Hepatocyte (in vitro differentiated cells): ENCODE measurements around the gene ACAD9. TPM values are rescaled to one million over a fixed set of nuclear protein-coding genes. Genes with fewer than 3 reads are reported as not detected.

Experiments
- DNase-seq: peaks from one replicate; pipeline ENCODE4 v3.0.0-alpha.2; 2016; ENCODE audit warnings: low spot score
- H2AFZ ChIP-seq: fragments of 200-600 bp; sonication (generic); 2 replicates; pipeline ENCODE4 v1.6.0; 2016; ENCODE audit warnings: antibody characterized with exemption, mild to moderate bottlenecking
- H3K27ac ChIP-seq: fragments of 200-600 bp; sonication (generic); 2 replicates; pipeline ENCODE4 v1.5.1; 2016; ENCODE audit warnings: mild to moderate bottlenecking
- H3K27me3 ChIP-seq: fragments of 200-600 bp; sonication (generic); 2 replicates; pipeline ENCODE4 v1.6.1; 2016
- H3K36me3 ChIP-seq: fragments of 200-600 bp; sonication (generic); replicated peaks from 2 replicates; pipeline ENCODE4 v1.5.1; 2016; ENCODE audit warnings: low read depth; ENCODE audit not compliant: insufficient read depth
- H3K4me1 ChIP-seq: fragments of 200-600 bp; sonication (generic); 2 replicates; pipeline ENCODE4 v1.5.1; 2016; ENCODE audit warnings: mild to moderate bottlenecking, moderate library complexity; ENCODE audit not compliant: insufficient read depth
- H3K4me2 ChIP-seq: fragments of 200-600 bp; sonication (generic); 2 replicates; pipeline ENCODE4 v1.6.0; 2016
- H3K4me3 ChIP-seq: fragments of 200-600 bp; sonication (generic); 2 replicates; pipeline ENCODE4 v1.5.1; 2016; ENCODE audit warnings: mild to moderate bottlenecking
- H3K79me2 ChIP-seq: fragments of 200-600 bp; sonication (generic); 2 replicates; pipeline ENCODE4 v1.6.0; 2017; ENCODE audit warnings: mild to moderate bottlenecking
- H3K9me2 ChIP-seq: fragments of 200-600 bp; sonication (generic); replicated peaks from 2 replicates; pipeline ENCODE4 v1.6.0; 2017; ENCODE audit warnings: mild to moderate bottlenecking; ENCODE audit not compliant: insufficient read depth
- H3K9me3 ChIP-seq: fragments of 200-600 bp; sonication (generic); 2 replicates; pipeline ENCODE4 v1.5.1; 2016; ENCODE audit warnings: low read depth, mild to moderate bottlenecking
- H4K20me1 ChIP-seq: fragments of 200-600 bp; sonication (generic); 2 replicates; pipeline ENCODE4 v1.6.0; 2016; ENCODE audit warnings: mild to moderate bottlenecking; ENCODE audit not compliant: insufficient read depth, poor library complexity, severe bottlenecking
- CTCF ChIP-seq: fragments of 200-600 bp; sonication (generic); IDR thresholded peaks from 2 replicates; pipeline ENCODE4 v1.5.1; 2016; ENCODE audit warnings: antibody characterized with exemption, mild to moderate bottlenecking; ENCODE audit not compliant: poor library complexity
- EZH2 ChIP-seq: fragments of 200-600 bp; sonication (generic); IDR thresholded peaks from 2 replicates; pipeline ENCODE4 v1.6.1; 2016; ENCODE audit warnings: antibody characterized with exemption, mild to moderate bottlenecking, borderline replicate concordance
- EZH2phosphoT487 ChIP-seq: fragments of 200-600 bp; sonication (generic); IDR thresholded peaks from one replicate; pipeline ENCODE4 v1.6.1; 2018; ENCODE audit warnings: antibody characterized with exemption, mild to moderate bottlenecking, low read depth, moderate library complexity; ENCODE audit not compliant: unreplicated experiment, severe bottlenecking
- WGBS: methylation state at CpG from one replicate; pipeline ENCODE4 v1.1.6; 2016; ENCODE audit warnings: low lambda C conversion rate; ENCODE audit errors: missing lambda C conversion rate; 5-methylcytosine and 5-hydroxymethylcytosine counted together
- polyA plus RNA-seq: library from polyadenylated mRNA; unstranded; fragments of >200 nt; fragmentation: Nextera tagmentation; extraction: Ambion mirVana; gene quantifications from 2 replicates; pipeline ENCODE4 v1.2.1, GENCODE V29; 2016
- total RNA-seq: library from RNA; depleted of rRNA; stranded (reverse); fragments of >200 nt; gene quantifications from 2 replicates; pipeline ENCODE4 v1.2.3, GENCODE V29; 2014

The ACAD9 gene
- total and polyA plus RNA-seq, 2 experiments from 2014 or later, result 32.0 to 33.8 TPM

GRCh38 chr3:128906804-128907525 lies 27.5 kb downstream of the ACAD9 start:
- H3K9me3 ChIP-seq, result no peaks in the 10 kb centered on the region
- DNase-seq, result no peak
- H3K79me2 ChIP-seq, result no peaks in the 10 kb centered on the region
- TF ChIP-seq EZH2phosphoT487 (no peak), EZH2 (no peak), CTCF (no peak)
- H2AFZ ChIP-seq, result no peak overlapping the region
- H3K27ac ChIP-seq, result no peak overlapping the region
- no peaks in the 10 kb centered on the region for H3K27me3 ChIP-seq
- no peaks in the 10 kb centered on the region for H3K36me3 ChIP-seq
- H3K4me3 ChIP-seq, result no peak overlapping the region
- H3K4me2 ChIP-seq, result no peak overlapping the region
- H3K9me2 ChIP-seq, result no peaks in the 10 kb centered on the region
- WGBS, result 88% methylated on average over 7 of the region's 7 CpGs
- H4K20me1 ChIP-seq, result no peaks in the 10 kb centered on the region
- H3K4me1 ChIP-seq, result no peaks in the 10 kb centered on the region

GRCh38 chr3:128907706-128908445 lies 28.5 kb downstream of the ACAD9 start:
- H3K9me3 ChIP-seq, result no peaks in the 10 kb centered on the region
- no peak overlapping the region for H2AFZ ChIP-seq
- H3K27ac ChIP-seq, result no peak overlapping the region
- H3K36me3 ChIP-seq, result no peaks in the 10 kb centered on the region
- no peaks in the 10 kb centered on the region for H3K79me2 ChIP-seq
- no peak overlapping the region for H3K4me2 ChIP-seq
- H3K4me1 ChIP-seq, result no peaks in the 10 kb centered on the region
- H4K20me1 ChIP-seq, result no peaks in the 10 kb centered on the region
- H3K9me2 ChIP-seq, result no peaks in the 10 kb centered on the region
- no peaks in the 10 kb centered on the region for H3K27me3 ChIP-seq
- H3K4me3 ChIP-seq, result no peak overlapping the region
- DNase-seq, result no peak
- TF ChIP-seq CTCF, result no peak
- TF ChIP-seq EZH2, result no peak
- TF ChIP-seq EZH2phosphoT487, result no peak
- WGBS, result 97% methylated on average over 14 of the region's 15 CpGs

- no peak overlapping the region for H3K4me3 ChIP-seq
- H2AFZ ChIP-seq, result no peak overlapping the region
- no peak for DNase-seq
- no peaks in the 10 kb centered on the region for H3K4me1 ChIP-seq
- no peaks in the 10 kb centered on the region for H3K27me3 ChIP-seq
- no peaks in the 10 kb centered on the region for H3K36me3 ChIP-seq
- H4K20me1 ChIP-seq, result no peaks in the 10 kb centered on the region
- no peak overlapping the region for H3K4me2 ChIP-seq
- TF ChIP-seq EZH2phosphoT487 (no peak), EZH2 (no peak), CTCF (no peak)
- H3K27ac ChIP-seq, result no peak overlapping the region
- no peaks in the 10 kb centered on the region for H3K9me3 ChIP-seq
- H3K9me2 ChIP-seq, result no peaks in the 10 kb centered on the region
- WGBS, result 91% methylated on average over 6 of the region's 6 CpGs
- H3K79me2 ChIP-seq, result no peaks in the 10 kb centered on the region
These were observed 29.5 kb downstream of the ACAD9 start for GRCh38 chr3:128908951-128909350.
